Measurements from ENCODE around the gene NACC1.
A peak's percentile ranks its signal among the peaks of the same experiment; 100 is the strongest.

NACC1 gene

GRCh38 chr19:13119627-13120026, 1.6 kb downstream of the NACC1 start:
- Histone ChIP-seq H3K36me3 (ENCODE audit: control insufficient read depth in 2 of 2, insufficient read depth in 1 of 2, low read length in 2 of 2) (peaks cover 2 to 50% of the 10 kb centered on the region in 2 experiments; a peak in 2 of 3 replicates), H3K27ac (ENCODE audit: extremely low read depth, low read depth, low read length) (no peak overlapping the region; the same call in 1 of the 2 replicates), H3K4me3 (ENCODE audit: low read depth, low read length) (no peak overlapping the region; the same call in 1 of the 2 replicates), H3K4me1 (ENCODE audit: control insufficient read depth, insufficient read depth, low read length) (peaks cover 7% of the 10 kb centered on the region), H3K9me3 (ENCODE audit: control insufficient read depth, insufficient read depth, low read depth, low read length) (no peaks in the 10 kb centered on the region)
- ChIA-PET POLR2A (interaction anchor here (0.7 to 4.2 kb wide), 5 partner anchors 9 to 35 kb away, joined by 3 to 48 read pairs (median 18); partner anchors contain the start of genes IER2 and STX10), CTCF (interaction anchor here (0.6 to 1.6 kb wide), 5 partner anchors 25 to 154 kb away, joined by 3 to 8 read pairs (median 3); no protein-coding TSS in a partner anchor)
- TF ChIP-seq ZNF600 (tag by site-specific recombination; IDR thresholded peaks at IDR 0.05), result peak; percentile 43; the same call in 1 of the 2 replicates
- peak; percentile 38; the same call in 1 of the 2 replicates for TF ChIP-seq PRDM10 (tag by site-specific recombination; IDR thresholded peaks at IDR 0.05)
- peak; percentile 68 for TF ChIP-seq ZBTB17 (tag by site-specific recombination; IDR thresholded peaks at IDR 0.05)
- TF ChIP-seq, protein P1, sequence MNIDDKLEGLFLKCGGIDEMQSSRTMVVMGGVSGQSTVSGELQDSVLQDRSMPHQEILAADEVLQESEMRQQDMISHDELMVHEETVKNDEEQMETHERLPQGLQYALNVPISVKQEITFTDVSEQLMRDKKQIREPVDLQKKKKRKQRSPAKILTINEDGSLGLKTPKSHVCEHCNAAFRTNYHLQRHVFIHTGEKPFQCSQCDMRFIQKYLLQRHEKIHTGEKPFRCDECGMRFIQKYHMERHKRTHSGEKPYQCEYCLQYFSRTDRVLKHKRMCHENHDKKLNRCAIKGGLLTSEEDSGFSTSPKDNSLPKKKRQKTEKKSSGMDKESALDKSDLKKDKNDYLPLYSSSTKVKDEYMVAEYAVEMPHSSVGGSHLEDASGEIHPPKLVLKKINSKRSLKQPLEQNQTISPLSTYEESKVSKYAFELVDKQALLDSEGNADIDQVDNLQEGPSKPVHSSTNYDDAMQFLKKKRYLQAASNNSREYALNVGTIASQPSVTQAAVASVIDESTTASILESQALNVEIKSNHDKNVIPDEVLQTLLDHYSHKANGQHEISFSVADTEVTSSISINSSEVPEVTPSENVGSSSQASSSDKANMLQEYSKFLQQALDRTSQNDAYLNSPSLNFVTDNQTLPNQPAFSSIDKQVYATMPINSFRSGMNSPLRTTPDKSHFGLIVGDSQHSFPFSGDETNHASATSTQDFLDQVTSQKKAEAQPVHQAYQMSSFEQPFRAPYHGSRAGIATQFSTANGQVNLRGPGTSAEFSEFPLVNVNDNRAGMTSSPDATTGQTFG (tag by site-specific recombination; IDR thresholded peaks at IDR 0.05; ENCODE audit: borderline replicate concordance), result no peak

- H3K27ac ChIP-seq (ENCODE audit: extremely low read depth, low read depth, low read length), result no peak overlapping the region
- H3K9me3 ChIP-seq (ENCODE audit: control insufficient read depth, insufficient read depth, low read depth, low read length), result no peaks in the 10 kb centered on the region
- H3K36me3 ChIP-seq (ENCODE audit: control insufficient read depth in 2 of 2, insufficient read depth in 1 of 2, low read length in 2 of 2), result peaks cover 0 to 49% of the 10 kb centered on the region in 2 experiments; a peak in 2 of 3 replicates
- no peak overlapping the region for H3K4me3 ChIP-seq (ENCODE audit: low read depth, low read length)
- peaks cover 7% of the 10 kb centered on the region for H3K4me1 ChIP-seq (ENCODE audit: control insufficient read depth, insufficient read depth, low read length)
- ChIA-PET CTCF (interaction anchor here (0.5 to 1.6 kb wide), 5 partner anchors 26 to 343 kb away, joined by 3 to 8 read pairs (median 3); no protein-coding TSS in a partner anchor), POLR2A (interaction anchor here (0.7 to 4.2 kb wide), 5 partner anchors 8 to 35 kb away, joined by 3 to 48 read pairs (median 18); partner anchors contain the start of genes IER2 and STX10)
- TF ChIP-seq ZBTB21 (tag by site-specific recombination; IDR thresholded peaks at IDR 0.05) (no peak), PRDM1 (tag by site-specific recombination; IDR thresholded peaks at IDR 0.05) (no peak), ZNF274 (IDR thresholded peaks at IDR 0.05; ENCODE audit: low read length) (no peak), ZNF274 (tag by site-specific recombination; IDR thresholded peaks at IDR 0.05; ENCODE audit: borderline replicate concordance) (no peak), ZNF302 (tag by site-specific recombination; IDR thresholded peaks at IDR 0.05; ENCODE audit: low read depth) (no peak), ZNF19 (tag by site-specific recombination; IDR thresholded peaks at IDR 0.05; ENCODE audit: low read depth) (no peak), ZNF600 (tag by site-specific recombination; IDR thresholded peaks at IDR 0.05) (peak; percentile 2; the same call in 1 of the 2 replicates)
- TF ChIP-seq, protein P2, sequence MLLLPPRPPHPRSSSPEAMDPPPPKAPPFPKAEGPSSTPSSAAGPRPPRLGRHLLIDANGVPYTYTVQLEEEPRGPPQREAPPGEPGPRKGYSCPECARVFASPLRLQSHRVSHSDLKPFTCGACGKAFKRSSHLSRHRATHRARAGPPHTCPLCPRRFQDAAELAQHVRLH (tag by site-specific recombination; IDR thresholded peaks at IDR 0.05), result no peak
- TF ChIP-seq, protein P3, sequence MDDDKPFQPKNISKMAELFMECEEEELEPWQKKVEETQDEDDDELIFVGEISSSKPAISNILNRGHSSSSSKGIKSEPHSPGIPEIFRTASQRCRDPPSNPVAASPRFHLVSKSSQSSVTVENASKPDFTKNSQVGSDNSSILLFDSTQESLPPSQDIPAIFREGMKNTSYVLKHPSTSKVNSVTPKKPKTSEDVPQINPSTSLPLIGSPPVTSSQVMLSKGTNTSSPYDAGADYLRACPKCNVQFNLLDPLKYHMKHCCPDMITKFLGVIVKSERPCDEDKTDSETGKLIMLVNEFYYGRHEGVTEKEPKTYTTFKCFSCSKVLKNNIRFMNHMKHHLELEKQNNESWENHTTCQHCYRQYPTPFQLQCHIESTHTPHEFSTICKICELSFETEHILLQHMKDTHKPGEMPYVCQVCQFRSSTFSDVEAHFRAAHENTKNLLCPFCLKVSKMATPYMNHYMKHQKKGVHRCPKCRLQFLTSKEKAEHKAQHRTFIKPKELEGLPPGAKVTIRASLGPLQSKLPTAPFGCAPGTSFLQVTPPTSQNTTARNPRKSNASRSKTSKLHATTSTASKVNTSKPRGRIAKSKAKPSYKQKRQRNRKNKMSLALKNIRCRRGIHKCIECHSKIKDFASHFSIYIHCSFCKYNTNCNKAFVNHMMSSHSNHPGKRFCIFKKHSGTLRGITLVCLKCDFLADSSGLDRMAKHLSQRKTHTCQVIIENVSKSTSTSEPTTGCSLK (tag by site-specific recombination; IDR thresholded peaks at IDR 0.05), result no peak
Measured at GRCh38 chr19:13120031-13120430, 2.0 kb downstream of the NACC1 start.
